DMS53 treated with DMSO at 0.1 percent for 48 hours (cell line): ENCODE results near the gene PLSCR4.
"Not testable (repeated sequence)": the region's sequence is repeated elsewhere in the genome, so short reads cannot be mapped to it uniquely, and the experiment has no call there.

ENCODE experiments used
- DNase-seq: peaks from one replicate; lab custom pipeline; 2025; ENCODE audit not compliant: unreplicated experiment; lab: John Stamatoyannopoulos, UW

Gene PLSCR4

GRCh38 chr3:146250449-146251382 lies at the start of gene PLSCR4:
Gene PLSCR4 (minus strand): TSS chr3:146251105. CDS start chr3:146222071, 29,034 bp downstream.
- no peak for DNase-seq

- DNase-seq, result not testable (repeated sequence)
Observed at GRCh38 chr3:146293401-146293800, 42.5 kb upstream of the PLSCR4 start.

- DNase-seq, result no peak
Observed at GRCh38 chr3:146283781-146284445, 33.0 kb upstream of the PLSCR4 start.

- no peak for DNase-seq
Observed at GRCh38 chr3:146280864-146281263, 30.0 kb upstream of the PLSCR4 start.

- no peak for DNase-seq
Observed at GRCh38 chr3:146279951-146280350, 29.0 kb upstream of the PLSCR4 start.

- no peak for DNase-seq
Observed at GRCh38 chr3:146279013-146279412, 28.1 kb upstream of the PLSCR4 start.

- DNase-seq, result no peak
Observed at GRCh38 chr3:146277953-146278631, 27.2 kb upstream of the PLSCR4 start.

- DNase-seq, result no peak
Observed at GRCh38 chr3:146275476-146275875, 24.6 kb upstream of the PLSCR4 start.

GRCh38 chr3:146274833-146275232 lies 23.9 kb upstream of the PLSCR4 start:
- DNase-seq, result no peak

- DNase-seq, result no peak
Observed at GRCh38 chr3:146273721-146274407, 23.0 kb upstream of the PLSCR4 start.

- DNase-seq, result no peak
Observed at GRCh38 chr3:146271180-146271579, 20.3 kb upstream of the PLSCR4 start.

- DNase-seq, result no peak
Observed at GRCh38 chr3:146269271-146269670, 18.4 kb upstream of the PLSCR4 start.

- DNase-seq, result no peak
Observed at GRCh38 chr3:146268535-146269219, 17.8 kb upstream of the PLSCR4 start.

GRCh38 chr3:146265720-146266119 lies 14.8 kb upstream of the PLSCR4 start:
- DNase-seq, result no peak

- DNase-seq, result no peak
Observed at GRCh38 chr3:146262371-146263110, 11.6 kb upstream of the PLSCR4 start.

GRCh38 chr3:146259880-146260589 lies 9.1 kb upstream of the PLSCR4 start:
- DNase-seq, result no peak

- no peak for DNase-seq
Observed at GRCh38 chr3:146256851-146257486, 6.1 kb upstream of the PLSCR4 start.

GRCh38 chr3:146252445-146252844 lies 1.5 kb upstream of the PLSCR4 start:
- not testable (repeated sequence) for DNase-seq

- no peak for DNase-seq
Observed at GRCh38 chr3:146249921-146250320, 984 bp downstream of the PLSCR4 start.
